GM19468 (cell line): ENCODE data around the gene SEPTIN5.

Source experiments
- ATAC-seq: cut with Tn5 transposase; IDR thresholded peaks from one replicate; pipeline ENCODE4 v1.9.1; 2021; ENCODE audit warnings: mild to moderate bottlenecking, moderate library complexity, moderate number of reproducible peaks; ENCODE audit not compliant: unreplicated experiment; ENCODE audit errors: extremely low read depth

SEPTIN5 gene

DNA sequence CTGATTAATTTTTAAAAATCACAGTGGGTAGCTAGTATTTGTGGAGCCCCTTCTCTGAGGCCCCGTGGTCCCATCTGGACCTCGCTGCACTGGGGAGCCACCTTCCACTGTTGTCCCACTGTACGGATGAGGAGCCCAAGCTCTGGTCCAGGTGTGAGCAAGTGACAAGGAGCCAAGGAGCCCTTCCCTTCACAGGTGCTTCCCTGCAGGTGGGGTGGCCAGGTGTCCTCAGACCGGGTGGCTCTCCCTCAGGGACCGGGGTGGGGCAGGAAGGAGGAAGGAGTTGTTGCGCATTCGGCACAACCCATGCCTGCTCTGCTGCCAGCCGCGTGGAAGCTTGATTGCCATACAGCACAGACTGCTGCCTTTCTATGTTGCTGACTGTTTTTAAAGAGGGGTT is 10.4 kb upstream of the SEPTIN5 start:
- ATAC-seq = no peak

DNA sequence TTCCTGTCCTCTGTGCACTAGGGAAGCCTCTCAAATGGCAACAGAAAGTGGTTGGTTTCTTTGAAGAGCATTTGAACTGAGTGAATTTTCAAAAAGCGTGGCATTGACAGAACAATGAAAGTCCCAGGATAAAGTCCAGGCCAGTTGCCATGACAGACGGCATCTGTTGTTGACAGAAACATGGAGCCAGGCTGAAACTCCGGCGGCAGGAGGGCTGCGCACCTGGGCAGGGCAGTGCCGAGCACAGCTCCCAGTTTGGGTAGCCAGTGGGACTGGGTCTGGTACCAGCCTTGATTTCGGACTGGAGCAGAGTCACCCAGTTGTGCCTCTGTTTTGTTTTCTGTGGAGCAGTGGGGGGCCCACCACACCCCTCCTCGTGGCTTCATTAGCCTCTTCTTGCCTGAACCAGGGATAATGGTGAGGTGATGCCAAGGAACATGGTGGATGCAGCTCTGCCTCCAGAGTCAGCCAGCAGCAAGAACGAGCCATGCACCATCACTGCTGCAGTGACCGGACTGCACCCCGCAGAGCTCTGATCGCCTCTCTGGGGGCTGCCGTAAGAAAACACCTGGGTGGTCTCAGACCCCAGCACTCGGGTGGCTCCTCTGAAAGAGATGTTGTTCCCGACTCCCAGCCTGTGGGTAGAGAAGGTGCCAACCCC is 9.8 kb upstream of the SEPTIN5 start:
- ATAC-seq = no peak

DNA sequence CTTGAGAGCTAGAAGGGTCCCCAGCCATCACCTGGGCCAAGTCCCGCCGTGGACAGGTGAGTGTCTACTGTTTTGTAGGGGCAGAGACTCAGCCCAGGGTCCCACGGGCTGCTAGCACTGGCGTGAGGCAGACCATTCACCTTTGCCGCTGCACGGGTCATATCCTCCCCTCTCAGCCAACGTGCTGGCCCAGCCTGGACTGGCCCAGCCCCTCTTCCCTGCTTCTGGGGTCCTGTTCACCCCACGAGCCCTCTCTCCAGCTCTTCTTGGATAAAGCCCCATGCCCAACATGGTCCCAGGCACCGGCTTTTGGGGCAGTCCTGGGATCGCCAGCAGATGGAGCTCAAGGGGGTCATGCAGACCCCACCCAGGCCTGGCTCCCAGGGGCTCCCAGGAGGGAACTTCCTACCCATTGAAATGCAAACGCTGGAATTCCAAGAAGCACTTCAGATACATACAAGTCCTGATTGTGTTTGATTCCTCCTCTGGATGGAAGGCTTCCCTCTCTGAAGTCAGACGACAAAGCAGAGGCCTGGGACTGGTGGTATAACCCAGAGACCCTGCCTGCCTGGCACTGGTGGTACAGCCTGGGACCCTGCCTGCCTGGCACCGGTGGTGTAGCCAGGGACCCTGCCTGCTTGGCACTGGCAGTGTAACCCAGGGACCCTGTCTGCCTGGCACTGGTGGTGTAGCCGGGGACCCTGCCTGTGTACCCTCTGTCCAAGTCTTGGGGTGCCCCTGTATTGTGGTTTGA is 8.9 kb upstream of the SEPTIN5 start:
- no peak for ATAC-seq

DNA sequence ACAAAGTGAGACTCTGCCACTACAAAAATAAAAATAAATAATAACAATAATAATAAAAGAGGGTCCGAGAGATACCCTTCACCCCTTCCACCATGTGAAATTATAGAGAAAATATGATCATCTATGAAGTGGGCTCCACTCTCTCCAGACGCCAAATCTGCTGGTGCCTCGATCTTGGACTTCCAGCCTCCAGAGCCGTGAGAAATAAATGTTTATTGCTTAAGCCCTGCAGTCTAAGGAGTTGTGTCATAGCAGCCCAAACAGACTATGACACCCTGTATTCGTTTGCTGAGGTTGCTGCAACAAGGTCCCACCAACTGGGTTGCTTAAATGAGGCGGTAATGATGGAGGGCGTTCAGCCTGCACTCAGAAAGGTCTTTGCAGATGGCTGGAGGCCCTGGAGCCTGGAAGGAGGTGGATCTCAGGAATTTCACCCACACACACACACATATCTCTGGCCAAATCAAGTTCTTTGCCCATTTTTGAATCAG is 7.6 kb upstream of the SEPTIN5 start:
- ATAC-seq = no peak

DNA sequence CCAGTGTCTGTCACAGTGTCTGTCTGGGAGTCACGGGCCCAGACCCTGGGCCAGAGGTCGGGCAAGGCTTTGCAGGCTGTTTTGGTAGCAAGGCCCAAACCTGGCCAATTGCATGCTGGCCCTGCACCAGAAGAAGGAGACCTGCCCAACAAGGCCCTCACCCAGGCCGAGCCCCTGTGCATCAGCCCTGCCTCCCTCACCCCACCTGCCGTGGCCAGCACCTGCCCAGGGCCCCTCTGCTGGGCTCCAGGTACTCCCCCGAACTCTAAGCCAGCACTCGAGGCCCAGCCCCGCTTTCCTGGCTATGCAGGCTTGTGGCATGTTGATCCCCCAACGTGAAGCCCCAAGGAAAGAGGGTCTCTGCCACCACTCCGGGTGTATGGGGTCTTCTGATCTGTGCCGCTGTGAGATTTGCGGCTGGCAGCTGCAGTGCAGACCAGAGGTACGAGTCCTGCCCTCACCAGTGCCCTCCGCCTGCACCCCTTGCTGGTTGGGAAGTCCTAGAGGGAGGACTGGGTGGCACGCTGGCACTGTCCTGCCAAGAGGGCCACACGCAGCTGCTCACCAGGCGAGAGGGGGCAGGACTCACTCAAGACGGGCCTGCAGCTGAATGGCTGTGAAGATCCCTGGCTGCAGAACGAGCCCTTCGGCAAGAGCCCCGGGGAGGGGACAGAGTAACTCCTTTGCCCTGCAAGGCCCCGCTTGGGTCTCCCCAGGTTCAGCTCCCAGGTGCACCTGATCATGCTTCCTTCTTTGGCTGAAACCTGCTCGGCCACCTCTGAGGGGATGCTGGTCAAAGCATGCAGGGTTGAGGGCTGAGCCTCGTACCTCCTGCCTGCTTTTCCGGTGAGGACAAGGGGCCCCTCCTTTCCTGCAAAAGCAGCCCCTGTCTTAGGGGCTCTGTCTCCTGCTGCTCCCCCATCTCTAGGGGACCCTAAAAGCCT is 6.7 kb upstream of the SEPTIN5 start:
- ATAC-seq = no peak

DNA sequence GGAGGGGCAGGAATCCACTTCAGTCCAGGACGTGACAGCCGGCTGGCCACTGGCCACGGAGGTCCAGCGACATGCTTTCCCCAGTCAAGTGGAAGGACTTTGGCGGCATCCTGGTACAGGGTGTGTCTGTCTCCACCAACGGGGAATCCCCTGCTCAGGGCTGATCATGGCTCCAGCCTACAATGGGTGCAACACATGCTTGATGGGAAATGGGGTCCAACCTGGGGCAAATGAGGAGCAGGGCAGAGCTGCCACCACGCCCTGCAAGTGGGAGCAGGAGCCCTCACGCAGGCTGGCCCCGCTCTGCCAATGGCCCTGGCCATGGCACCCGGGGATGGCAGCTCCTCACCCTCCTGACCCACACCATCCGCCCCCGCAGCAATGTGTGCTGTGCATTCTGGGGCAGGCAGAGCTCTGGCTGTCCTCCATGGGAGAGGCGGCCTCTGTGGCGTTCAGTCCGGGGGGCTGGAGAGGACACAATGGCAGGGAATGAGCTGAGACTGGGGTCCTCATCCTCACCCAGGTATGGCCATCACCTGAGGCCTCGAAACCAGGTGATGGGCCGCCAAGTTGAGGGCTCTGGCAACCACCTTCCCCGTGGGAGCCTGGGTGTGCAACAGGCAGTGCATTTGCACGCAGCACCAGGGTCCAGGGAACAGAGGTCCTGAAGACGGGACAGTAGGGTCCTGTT is 5.8 kb upstream of the SEPTIN5 start:
- ATAC-seq = no peak

DNA sequence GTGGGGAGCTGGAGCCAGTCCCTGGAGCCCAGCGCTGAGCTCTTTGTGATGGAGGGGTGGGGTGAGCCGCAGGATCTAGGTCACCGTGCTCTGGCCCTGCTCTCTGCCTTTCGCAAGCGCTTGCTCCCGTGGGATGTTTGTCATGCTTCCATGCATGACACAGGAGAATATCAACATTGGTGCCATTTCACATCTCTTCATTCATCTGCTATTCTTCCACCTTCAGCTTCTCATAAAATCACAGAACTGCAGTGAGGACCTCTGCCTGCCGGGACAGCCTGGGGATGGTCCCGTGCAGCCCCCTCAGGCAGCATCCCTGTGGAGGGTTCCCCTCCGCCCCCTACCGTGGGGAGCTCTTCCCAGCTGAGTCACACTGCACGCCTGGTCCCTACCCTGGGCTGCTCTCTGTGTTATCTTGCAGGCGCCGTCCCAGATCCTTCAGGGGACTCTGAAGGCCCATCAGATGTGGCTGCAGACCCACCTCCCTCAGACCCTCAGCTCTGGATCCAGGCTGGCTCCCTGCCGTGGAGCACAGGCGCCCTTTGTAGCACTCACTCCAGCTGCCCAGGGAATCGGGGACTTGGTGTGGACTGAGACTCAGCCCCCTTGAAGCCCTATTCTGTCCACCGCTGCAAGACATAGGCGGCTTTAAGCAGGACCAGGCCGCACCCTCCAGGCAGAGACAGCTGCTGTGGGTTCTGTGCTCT is 5.1 kb upstream of the SEPTIN5 start:
- ATAC-seq = no peak

DNA sequence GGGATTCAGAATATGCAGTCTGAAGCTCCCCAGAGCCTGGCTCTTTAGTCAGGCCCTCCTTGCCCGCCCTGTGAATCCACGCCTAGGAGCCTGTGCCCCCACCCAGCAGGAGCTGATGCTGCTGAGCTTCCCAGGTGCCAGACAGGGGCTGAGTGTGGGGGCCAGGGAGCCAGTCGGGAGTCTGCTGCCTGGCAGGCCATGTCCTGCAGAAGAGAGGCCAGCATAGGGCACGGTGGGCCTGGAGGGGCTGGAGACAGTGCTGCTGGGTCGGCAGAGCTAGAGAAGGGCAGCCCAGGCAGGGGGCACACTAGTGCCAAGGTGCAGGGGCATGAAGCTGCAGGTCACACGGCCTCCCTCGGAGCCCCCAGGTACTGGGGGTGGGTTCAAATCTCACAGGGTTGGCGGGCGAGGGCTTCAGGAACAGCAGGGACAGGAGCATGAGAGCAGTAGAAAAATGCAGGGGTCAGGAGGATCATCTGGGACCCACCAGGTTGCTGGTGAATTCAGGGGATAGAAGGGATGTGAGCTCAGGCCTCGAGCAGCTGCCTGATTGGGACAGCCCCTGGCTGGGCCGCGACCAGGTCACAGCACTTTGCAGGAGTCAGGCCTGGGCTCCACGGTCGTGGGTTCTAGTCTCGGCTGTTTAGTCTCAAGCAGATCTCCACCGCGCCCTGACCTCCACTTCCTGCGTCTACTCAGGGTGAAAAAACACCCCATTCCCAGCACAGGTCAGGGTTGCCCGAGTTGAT is 4.1 kb upstream of the SEPTIN5 start:
- ATAC-seq = no peak

DNA sequence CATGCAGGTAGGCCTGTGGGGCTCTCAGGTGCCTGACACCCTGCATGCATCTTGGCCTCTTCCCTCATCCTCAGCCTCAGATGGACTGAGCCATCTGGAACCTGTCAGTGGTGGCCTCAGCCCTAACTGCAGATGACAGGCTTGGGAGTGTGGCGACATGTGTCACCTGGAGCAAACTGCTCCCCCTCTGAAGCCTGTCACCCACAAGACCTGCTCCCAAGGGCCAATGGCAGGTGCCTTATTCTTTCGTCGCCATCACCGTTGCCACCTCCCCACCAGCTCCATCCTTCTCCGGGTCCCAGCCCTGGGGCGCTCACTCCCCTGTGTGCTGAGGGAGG is 3.6 kb upstream of the SEPTIN5 start:
- ATAC-seq = no peak

DNA sequence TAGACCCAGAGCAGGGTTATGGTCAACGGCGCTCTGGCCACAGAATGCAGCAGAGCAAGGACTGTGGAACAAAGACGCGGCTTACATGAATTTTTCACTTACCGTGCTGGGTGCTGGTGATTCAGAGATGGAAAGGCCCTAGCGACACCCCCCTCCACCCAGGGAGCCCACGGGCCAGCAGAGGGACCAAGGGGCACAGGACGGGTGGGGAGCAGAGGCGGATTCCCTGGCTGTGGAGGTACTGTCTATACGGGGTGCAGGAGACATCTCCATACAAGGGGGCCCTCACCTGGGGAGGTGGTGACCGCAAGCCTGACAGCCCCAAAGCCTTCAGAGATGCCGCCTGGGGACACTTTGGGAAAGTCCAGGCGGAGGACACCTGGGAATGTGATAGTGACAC is 1.1 kb upstream of the SEPTIN5 start:
- ATAC-seq = no peak

DNA sequence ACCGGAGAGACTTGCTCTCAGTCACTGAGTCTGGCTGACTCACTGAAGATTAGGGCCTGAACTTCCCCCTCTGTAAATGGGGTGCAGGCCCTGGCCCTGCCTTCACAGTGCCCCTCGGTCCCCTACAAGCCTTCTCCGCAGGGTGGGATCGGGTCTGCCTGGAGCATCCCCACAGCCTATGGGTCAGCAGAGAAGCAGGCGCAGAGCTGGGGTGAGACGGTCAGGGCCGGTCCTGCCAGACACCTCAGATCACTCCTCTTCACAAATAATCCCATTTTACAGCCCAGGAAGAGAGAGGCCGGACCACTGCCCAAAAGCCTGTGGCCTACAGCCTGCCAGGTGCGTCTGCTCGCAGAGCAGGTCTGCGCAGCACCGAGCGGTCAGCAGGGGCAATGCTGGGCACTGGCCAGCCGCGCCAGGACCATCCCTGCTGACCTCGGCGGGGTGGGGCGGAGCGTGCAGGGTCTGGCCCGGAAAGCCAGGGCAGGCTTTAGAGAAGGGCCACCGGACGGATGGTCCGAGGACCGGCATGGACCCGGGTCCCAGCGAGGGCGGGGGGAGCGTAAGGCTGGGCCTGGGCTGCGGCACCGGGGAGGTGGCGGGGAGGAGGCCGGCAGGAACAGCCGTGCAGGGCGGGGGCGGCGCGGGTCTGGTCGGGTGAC is 522 bp upstream of the SEPTIN5 start:
- ATAC-seq = no peak

DNA sequence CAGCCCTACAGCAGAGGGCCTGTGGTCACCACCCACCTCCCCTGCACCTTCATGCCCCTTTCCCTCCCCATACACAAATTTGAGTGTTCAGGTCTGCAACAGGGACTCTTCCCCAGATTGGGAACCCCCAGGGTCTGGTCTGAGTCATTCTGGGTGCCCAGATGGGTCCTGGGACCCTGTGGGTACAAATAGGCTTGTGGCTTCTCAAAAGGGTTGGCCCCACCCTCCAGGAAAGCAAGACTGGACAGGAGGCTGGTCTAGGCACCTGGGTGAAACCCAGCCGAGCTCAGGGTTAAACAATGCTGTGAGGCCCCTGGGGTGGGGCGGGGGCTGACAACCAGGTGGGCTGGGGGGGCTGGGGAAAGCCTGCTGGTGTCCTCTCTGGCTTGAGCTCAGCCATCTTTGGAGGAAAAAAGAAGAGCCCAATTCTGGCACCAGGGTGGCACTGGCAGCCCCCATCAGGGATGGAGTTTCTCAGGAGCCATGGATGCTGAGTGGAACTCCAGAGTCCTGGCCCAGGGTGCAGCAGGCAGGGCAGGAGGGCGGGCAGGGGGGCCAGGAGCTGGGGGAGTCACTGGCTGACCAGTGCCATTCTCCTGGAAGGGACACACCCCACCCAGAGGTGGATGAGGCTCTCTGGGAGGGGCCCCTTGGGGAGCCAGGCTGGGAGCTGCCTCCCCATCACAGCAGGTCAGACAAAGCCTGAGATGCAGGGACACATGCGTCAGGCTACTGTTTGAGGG is 1.1 kb downstream of the SEPTIN5 start:
- ATAC-seq = no peak

DNA sequence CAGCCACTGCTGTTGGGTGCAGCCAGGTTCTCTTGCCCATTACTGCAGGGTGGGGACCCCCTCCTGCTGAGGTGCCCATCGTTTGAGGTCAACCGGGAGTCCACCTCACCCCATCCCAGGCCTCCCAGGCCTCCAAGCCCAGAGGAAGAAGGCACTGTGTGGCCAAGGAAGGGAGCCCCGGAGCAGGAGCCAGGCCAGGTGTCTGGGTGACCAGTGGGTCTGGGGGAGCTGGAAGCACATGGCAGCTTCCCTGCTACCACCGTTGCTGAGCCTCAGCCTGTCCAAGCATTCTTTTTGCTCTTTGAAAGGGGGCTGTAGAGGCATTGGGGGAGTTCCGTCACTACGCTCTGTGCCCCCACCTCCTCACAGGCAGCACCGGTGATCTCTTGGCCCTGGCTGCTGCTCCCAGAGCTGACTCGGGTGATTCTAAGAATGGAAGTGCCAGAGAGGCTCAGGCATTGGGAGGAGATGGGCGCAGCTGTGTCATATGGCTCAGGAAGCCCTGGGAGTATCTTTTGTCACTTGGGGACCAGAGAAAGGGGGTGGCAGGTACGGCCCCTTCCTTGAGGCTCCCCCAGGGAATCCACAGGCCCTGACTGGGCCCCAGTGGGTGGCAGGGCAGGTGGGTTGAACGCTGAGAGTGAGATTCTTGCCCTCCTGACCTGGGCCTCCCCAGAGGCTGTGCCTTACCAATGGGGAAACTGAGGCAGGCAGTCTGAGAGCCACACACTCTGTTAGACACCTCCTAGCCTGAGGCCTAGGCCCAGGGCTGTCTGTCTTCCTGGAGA is 1.9 kb downstream of the SEPTIN5 start:
- no peak for ATAC-seq

DNA sequence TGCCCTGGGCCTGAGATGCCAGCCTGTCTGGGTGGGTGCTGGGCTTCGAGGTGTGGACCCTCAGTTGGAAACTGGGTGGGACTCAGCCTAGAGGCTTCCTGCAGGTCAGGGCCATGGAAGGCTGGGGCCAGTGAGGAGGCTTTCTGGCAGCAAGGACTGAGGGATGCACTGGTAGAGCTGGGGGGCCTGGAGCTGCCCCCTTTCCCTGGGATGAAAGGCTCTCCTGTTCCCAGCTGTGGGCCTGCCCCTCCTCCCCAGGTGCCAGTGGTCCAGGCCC is 2.5 kb downstream of the SEPTIN5 start:
- ATAC-seq = no peak

DNA sequence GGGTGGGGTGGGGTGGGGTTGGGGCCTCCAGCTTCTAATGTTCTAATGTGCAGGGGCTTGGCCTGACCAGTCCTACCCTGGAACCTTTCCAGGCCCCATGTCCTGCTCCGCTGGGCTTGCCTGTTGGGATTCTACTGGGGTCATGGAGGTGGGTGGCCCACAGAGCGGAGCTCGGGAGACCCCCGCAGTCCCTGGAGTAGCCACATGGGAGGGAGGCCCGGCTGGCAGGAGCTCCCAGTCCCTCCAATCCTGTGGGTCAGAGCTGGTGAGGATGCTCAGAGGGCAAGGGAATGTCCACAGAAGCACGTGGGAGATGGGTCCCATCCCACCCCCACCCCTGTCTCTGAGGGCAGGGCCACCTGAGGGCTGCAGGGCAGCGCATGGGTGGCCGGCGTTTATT is 2.9 kb downstream of the SEPTIN5 start:
- no peak for ATAC-seq

DNA sequence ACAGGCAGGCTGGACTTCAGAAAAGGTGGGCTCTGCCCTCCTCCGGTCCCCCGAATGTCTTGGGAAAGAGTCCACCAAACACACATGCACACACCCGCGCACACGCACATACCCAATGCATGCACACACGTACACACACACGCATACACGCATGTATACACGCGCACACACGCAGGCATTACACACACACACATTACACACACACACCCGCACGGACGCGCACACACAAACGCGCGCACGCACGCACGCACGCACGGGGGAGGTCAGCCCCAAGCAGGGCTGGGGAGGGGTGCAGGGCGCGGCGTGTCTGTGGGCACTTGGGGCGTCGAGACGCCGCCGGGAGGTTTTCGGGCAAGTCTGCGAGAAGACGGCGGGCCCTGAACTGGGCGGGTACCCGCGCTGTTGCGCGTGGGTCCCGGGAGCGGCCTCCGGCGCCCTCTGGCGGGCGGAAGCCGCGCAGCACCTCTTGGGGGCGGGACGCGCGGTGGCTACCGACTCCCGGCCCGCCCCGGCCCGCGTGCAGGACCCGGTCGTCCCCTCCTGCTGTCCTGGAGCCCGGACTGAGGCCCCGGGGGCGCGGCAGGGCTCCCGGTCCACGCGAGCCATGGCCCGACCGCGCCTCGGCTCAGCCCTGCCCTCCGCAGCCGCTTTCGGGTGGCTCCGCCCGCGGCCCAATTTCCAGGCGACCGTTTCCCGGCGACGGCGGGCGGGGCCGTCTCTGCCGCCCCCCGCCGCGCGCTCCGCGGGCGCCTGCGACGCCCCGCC is 3.6 kb downstream of the SEPTIN5 start:
- no peak for ATAC-seq
